GM12878 (cell line): ENCODE measurements around the gene USP12. TPM values are rescaled to one million over a fixed set of nuclear protein-coding genes. Genes with fewer than 3 reads are reported as not detected.

Source experiments
- CBX3 ChIP-seq: fragments of 200-600 bp; sonication (generic); IDR thresholded peaks from 2 replicates; pipeline ENCODE4 v1.6.1; 2016; ENCODE audit warnings: low read depth, borderline replicate concordance
- CBX5 ChIP-seq: sonication (generic); IDR thresholded peaks from 2 replicates; pipeline ENCODE4 v1.6.1; 2016; ENCODE audit warnings: low read depth, moderate library complexity, mild to moderate bottlenecking, inconsistent platforms
- CHD1 ChIP-seq: IDR thresholded peaks from 2 replicates; pipeline ENCODE4 v1.6.1; 2012; ENCODE audit warnings: low read depth, low read length, improper control_type of control experiment
- CREM ChIP-seq: IDR thresholded peaks from 2 replicates; pipeline ENCODE4 v1.6.1; 2014; ENCODE audit warnings: antibody characterized with exemption, low read depth
- NR2C2 ChIP-seq: IDR thresholded peaks from 2 replicates; pipeline ENCODE4 v1.6.1; 2011; ENCODE audit warnings: borderline replicate concordance, low read depth; ENCODE audit not compliant: control insufficient read depth, insufficient read length
- RAD21 ChIP-seq: IDR thresholded peaks from 2 replicates; pipeline ENCODE4 v1.6.1; 2011; ENCODE audit warnings: mild to moderate bottlenecking, low read depth, low read length, moderate library complexity; ENCODE audit not compliant: insufficient read depth
- RAD51 ChIP-seq: fragments of 450-650 bp; IDR thresholded peaks from 2 replicates; pipeline ENCODE4 v1.6.1; 2016; ENCODE audit warnings: moderate library complexity, mild to moderate bottlenecking, inconsistent platforms
- RB1 ChIP-seq: fragments of 450-650 bp; formaldehyde crosslinking; IDR thresholded peaks from 2 replicates; pipeline ENCODE4 v1.6.1; 2017; ENCODE audit warnings: mild to moderate bottlenecking, borderline replicate concordance
- RELA ChIP-seq: fragments of 450-650 bp; IDR thresholded peaks from 2 replicates; pipeline ENCODE4 v1.8.0; 2014; ENCODE audit warnings: borderline replicate concordance; ENCODE audit not compliant: partially characterized antibody
- ZBED1 ChIP-seq: IDR thresholded peaks from 2 replicates; pipeline ENCODE4 v1.6.1; 2016; ENCODE audit warnings: borderline replicate concordance
- polyA plus RNA-seq, 11 experiments: library from polyadenylated mRNA; depleted of rRNA in 4 of 11; unstranded in 6 of 11; stranded (reverse) in 5 of 11; fragments of >200 nt; fragmentation: Nextera tagmentation in 4 of 11; fragmentation: Illumina TruSeq in 1 of 11; extraction: Ambion mirVana in 4 of 11; extraction: Trizol in 1 of 11; gene quantifications; 1 replicate in 1 of 11; 2 replicates in 10 of 11; pipeline versions ENCODE4 v1.2.1 to v1.2.3, GENCODE V29; 2011 to 2016; ENCODE audit warnings: inconsistent platforms in 2 of 11, missing spikeins in 2 of 11, low read depth in 1 of 11
- total RNA-seq, 4 experiments: library from RNA; depleted of rRNA in 3 of 4; stranded (reverse); fragments of >200 nt in 3 of 4; fragmentation: Illumina TruSeq in 1 of 4; extraction: Trizol in 1 of 4; gene quantifications; 2 replicates each; pipeline versions ENCODE4 v1.2.1 to v1.2.3, GENCODE V29; 2013 to 2021
- TF ChIP-seq, protein P1 (sequence below): IDR thresholded peaks from 2 replicates; pipeline ENCODE4 v1.6.1; 2011; ENCODE audit warnings: mild to moderate bottlenecking, low read depth, low read length, moderate library complexity; ENCODE audit not compliant: insufficient replicate concordance
- TF ChIP-seq, protein P2 (sequence below): fragments of 450-650 bp; IDR thresholded peaks from 2 replicates; pipeline ENCODE4 v1.6.1; 2018; ENCODE audit warnings: mild to moderate bottlenecking, low read depth, moderate library complexity; ENCODE audit not compliant: partially characterized antibody
- TF ChIP-seq, protein P3 (sequence below): fragments of 450-650 bp; IDR thresholded peaks from 2 replicates; pipeline ENCODE4 v1.6.1; 2017; ENCODE audit warnings: mild to moderate bottlenecking, low read depth, inconsistent platforms; ENCODE audit not compliant: poor library complexity, severe bottlenecking
- TF ChIP-seq, protein P4 (sequence below): fragments of 450-650 bp; IDR thresholded peaks from 2 replicates; pipeline ENCODE4 v1.6.1; 2016; ENCODE audit warnings: mild to moderate bottlenecking
- TF ChIP-seq, protein P5 (sequence below): IDR thresholded peaks from 2 replicates; pipeline ENCODE4 v1.6.1; 2012; ENCODE audit warnings: low read depth, low read length, improper control_type of control experiment
- TF ChIP-seq, protein P6 (sequence below): fragments of 450-650 bp; IDR thresholded peaks from 2 replicates; pipeline ENCODE4 v1.6.1; 2016; ENCODE audit warnings: mild to moderate bottlenecking

Gene USP12
- total and polyA plus RNA-seq, 10 of the 15 experiments (the other 5 are each of a cell fraction or from before 2014, with no cell fraction given), result 3.5 to 32.2 (median 24.6) TPM

DNA sequence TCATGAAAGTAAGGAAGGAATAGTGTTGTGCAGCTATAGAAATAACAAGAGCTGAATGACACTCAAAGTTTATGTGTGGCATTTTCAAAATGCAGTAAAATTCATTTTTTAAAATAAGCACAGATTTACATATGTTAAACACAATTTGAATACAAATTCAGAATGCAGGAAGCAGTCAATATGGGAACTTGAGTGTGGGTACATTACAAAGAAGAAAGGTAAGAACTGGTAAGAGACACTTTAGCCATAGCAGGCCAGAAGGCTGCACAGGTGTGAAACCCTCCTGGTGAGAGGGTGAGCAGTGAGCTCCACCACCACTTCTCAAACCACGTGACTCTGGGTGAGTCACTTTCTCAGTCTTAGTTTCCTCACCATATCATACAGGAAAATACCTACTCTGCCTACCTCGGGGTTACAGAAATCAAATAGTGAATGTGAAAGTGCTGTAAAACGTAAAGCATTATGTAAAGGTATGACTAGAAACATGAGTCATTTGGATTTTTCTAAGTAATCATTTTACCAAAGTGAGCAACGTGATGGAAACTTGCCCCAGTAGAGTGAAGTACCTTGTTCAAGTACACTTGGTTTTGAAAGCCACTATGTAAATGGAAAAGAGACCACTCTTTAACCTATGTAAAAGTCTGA lies 40.5 kb downstream of the USP12 start (continued):
- TF ChIP-seq CREM (peak; percentile 93), RELA (peak; percentile 78), CBX3 (no peak), CBX5 (peak; percentile 93; the same call in 1 of the 2 replicates), RB1 (no peak), RAD51 (peak; percentile 99), NR2C2 (no peak), CHD1 (no peak), ZBED1 (peak; percentile 95), RAD21 (no peak)
- TF ChIP-seq, protein P1, sequence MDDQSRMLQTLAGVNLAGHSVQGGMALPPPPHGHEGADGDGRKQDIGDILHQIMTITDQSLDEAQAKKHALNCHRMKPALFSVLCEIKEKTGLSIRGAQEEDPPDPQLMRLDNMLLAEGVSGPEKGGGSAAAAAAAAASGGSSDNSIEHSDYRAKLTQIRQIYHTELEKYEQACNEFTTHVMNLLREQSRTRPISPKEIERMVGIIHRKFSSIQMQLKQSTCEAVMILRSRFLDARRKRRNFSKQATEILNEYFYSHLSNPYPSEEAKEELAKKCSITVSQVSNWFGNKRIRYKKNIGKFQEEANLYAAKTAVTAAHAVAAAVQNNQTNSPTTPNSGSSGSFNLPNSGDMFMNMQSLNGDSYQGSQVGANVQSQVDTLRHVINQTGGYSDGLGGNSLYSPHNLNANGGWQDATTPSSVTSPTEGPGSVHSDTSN, result no peak
- TF ChIP-seq, protein P2, sequence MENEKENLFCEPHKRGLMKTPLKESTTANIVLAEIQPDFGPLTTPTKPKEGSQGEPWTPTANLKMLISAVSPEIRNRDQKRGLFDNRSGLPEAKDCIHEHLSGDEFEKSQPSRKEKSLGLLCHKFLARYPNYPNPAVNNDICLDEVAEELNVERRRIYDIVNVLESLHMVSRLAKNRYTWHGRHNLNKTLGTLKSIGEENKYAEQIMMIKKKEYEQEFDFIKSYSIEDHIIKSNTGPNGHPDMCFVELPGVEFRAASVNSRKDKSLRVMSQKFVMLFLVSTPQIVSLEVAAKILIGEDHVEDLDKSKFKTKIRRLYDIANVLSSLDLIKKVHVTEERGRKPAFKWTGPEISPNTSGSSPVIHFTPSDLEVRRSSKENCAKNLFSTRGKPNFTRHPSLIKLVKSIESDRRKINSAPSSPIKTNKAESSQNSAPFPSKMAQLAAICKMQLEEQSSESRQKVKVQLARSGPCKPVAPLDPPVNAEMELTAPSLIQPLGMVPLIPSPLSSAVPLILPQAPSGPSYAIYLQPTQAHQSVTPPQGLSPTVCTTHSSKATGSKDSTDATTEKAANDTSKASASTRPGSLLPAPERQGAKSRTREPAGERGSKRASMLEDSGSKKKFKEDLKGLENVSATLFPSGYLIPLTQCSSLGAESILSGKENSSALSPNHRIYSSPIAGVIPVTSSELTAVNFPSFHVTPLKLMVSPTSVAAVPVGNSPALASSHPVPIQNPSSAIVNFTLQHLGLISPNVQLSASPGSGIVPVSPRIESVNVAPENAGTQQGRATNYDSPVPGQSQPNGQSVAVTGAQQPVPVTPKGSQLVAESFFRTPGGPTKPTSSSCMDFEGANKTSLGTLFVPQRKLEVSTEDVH, result peak; percentile 53
- TF ChIP-seq, protein P3, sequence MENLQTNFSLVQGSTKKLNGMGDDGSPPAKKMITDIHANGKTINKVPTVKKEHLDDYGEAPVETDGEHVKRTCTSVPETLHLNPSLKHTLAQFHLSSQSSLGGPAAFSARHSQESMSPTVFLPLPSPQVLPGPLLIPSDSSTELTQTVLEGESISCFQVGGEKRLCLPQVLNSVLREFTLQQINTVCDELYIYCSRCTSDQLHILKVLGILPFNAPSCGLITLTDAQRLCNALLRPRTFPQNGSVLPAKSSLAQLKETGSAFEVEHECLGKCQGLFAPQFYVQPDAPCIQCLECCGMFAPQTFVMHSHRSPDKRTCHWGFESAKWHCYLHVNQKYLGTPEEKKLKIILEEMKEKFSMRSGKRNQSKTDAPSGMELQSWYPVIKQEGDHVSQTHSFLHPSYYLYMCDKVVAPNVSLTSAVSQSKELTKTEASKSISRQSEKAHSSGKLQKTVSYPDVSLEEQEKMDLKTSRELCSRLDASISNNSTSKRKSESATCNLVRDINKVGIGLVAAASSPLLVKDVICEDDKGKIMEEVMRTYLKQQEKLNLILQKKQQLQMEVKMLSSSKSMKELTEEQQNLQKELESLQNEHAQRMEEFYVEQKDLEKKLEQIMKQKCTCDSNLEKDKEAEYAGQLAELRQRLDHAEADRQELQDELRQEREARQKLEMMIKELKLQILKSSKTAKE, result peak; percentile 96
- TF ChIP-seq, protein P4, sequence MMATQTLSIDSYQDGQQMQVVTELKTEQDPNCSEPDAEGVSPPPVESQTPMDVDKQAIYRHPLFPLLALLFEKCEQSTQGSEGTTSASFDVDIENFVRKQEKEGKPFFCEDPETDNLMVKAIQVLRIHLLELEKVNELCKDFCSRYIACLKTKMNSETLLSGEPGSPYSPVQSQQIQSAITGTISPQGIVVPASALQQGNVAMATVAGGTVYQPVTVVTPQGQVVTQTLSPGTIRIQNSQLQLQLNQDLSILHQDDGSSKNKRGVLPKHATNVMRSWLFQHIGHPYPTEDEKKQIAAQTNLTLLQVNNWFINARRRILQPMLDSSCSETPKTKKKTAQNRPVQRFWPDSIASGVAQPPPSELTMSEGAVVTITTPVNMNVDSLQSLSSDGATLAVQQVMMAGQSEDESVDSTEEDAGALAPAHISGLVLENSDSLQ, result 0 out of 2 replicates have a peak, but pooled peaks have one; percentile 5
- TF ChIP-seq, protein P5, sequence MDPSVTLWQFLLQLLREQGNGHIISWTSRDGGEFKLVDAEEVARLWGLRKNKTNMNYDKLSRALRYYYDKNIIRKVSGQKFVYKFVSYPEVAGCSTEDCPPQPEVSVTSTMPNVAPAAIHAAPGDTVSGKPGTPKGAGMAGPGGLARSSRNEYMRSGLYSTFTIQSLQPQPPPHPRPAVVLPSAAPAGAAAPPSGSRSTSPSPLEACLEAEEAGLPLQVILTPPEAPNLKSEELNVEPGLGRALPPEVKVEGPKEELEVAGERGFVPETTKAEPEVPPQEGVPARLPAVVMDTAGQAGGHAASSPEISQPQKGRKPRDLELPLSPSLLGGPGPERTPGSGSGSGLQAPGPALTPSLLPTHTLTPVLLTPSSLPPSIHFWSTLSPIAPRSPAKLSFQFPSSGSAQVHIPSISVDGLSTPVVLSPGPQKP, result no peak
- TF ChIP-seq, protein P6, sequence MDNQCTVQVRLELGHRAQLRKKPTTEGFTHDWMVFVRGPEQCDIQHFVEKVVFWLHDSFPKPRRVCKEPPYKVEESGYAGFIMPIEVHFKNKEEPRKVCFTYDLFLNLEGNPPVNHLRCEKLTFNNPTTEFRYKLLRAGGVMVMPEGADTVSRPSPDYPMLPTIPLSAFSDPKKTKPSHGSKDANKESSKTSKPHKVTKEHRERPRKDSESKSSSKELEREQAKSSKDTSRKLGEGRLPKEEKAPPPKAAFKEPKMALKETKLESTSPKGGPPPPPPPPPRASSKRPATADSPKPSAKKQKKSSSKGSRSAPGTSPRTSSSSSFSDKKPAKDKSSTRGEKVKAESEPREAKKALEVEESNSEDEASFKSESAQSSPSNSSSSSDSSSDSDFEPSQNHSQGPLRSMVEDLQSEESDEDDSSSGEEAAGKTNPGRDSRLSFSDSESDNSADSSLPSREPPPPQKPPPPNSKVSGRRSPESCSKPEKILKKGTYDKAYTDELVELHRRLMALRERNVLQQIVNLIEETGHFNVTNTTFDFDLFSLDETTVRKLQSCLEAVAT, result peak; percentile 50; the same call in 1 of the 2 replicates
